Smooth muscle cell (in vitro differentiated cells): ENCODE data around the gene TOM1L2. TPM values are rescaled to one million over a fixed set of nuclear protein-coding genes. Genes with fewer than 3 reads are reported as not detected.

Experiments
- DNase-seq: peaks from one replicate; lab custom pipeline; 2025; ENCODE audit not compliant: unreplicated experiment; lab: John Stamatoyannopoulos, UW
- H2AFZ ChIP-seq: fragments of 200-600 bp; sonication (generic); 2 replicates; pipeline ENCODE4 v1.6.0; 2016; ENCODE audit warnings: antibody characterized with exemption, low read depth, mild to moderate bottlenecking
- H3F3A ChIP-seq: fragments of 200-600 bp; sonication (generic); 2 replicates; pipeline ENCODE4 v1.6.0; 2017; ENCODE audit warnings: antibody characterized with exemption, low read depth
- H3K27ac ChIP-seq: fragments of 200-600 bp; sonication (generic); 2 replicates; pipeline ENCODE4 v1.5.1; 2016; ENCODE audit warnings: low read depth, mild to moderate bottlenecking
- H3K27me3 ChIP-seq: fragments of 200-600 bp; sonication (generic); 2 replicates; pipeline ENCODE4 v1.6.1; 2016; ENCODE audit warnings: low read depth, mild to moderate bottlenecking
- H3K36me3 ChIP-seq: fragments of 200-600 bp; sonication (generic); 2 replicates; pipeline ENCODE4 v1.5.1; 2016; ENCODE audit warnings: low read depth
- H3K4me1 ChIP-seq: fragments of 200-600 bp; sonication (generic); 2 replicates; pipeline ENCODE4 v1.5.1; 2016; ENCODE audit warnings: low read depth
- H3K4me2 ChIP-seq: fragments of 200-600 bp; sonication (generic); 2 replicates; pipeline ENCODE4 v1.6.0; 2016; ENCODE audit warnings: mild to moderate bottlenecking
- H3K4me3 ChIP-seq: fragments of 200-600 bp; sonication (generic); 2 replicates; pipeline ENCODE4 v1.5.1; 2016; ENCODE audit warnings: mild to moderate bottlenecking
- H3K79me2 ChIP-seq: fragments of 200-600 bp; sonication (generic); 2 replicates; pipeline ENCODE4 v1.6.0; 2016; ENCODE audit warnings: low read depth, mild to moderate bottlenecking
- H3K9ac ChIP-seq: fragments of 200-600 bp; sonication (generic); 2 replicates; pipeline ENCODE4 v1.6.0; 2016; ENCODE audit warnings: low read depth
- H3K9me3 ChIP-seq: fragments of 200-600 bp; sonication (generic); replicated peaks from 2 replicates; pipeline ENCODE4 v1.5.1; 2016; ENCODE audit warnings: low read depth
- H4K20me1 ChIP-seq: fragments of 200-600 bp; sonication (generic); 2 replicates; pipeline ENCODE4 v1.6.0; 2016; ENCODE audit warnings: low read depth
- WGBS: methylation state at CpG from one replicate; pipeline ENCODE4 v1.1.7; 2016; ENCODE audit warnings: low lambda C conversion rate; 5-methylcytosine and 5-hydroxymethylcytosine counted together
- polyA plus RNA-seq: library from polyadenylated mRNA; unstranded; fragments of >200 nt; fragmentation: Nextera tagmentation; extraction: Ambion mirVana; gene quantifications from 2 replicates; pipeline ENCODE4 v1.2.1, GENCODE V29; 2016
- total RNA-seq: library from RNA; depleted of rRNA; stranded (reverse); fragments of >200 nt; gene quantifications from 2 replicates; pipeline ENCODE4 v1.2.3, GENCODE V29; 2014
- TF ChIP-seq, protein P1 (sequence below): fragments of 200-600 bp; sonication (generic); IDR thresholded peaks from 2 replicates; pipeline ENCODE4 v1.5.1; 2017; ENCODE audit warnings: borderline replicate concordance, mild to moderate bottlenecking, antibody characterized with exemption; ENCODE audit not compliant: insufficient read depth, poor library complexity, severe bottlenecking

TOM1L2 gene
- total and polyA plus RNA-seq, 2 experiments from 2014 or later = 20.3 to 27.0 TPM

DNA sequence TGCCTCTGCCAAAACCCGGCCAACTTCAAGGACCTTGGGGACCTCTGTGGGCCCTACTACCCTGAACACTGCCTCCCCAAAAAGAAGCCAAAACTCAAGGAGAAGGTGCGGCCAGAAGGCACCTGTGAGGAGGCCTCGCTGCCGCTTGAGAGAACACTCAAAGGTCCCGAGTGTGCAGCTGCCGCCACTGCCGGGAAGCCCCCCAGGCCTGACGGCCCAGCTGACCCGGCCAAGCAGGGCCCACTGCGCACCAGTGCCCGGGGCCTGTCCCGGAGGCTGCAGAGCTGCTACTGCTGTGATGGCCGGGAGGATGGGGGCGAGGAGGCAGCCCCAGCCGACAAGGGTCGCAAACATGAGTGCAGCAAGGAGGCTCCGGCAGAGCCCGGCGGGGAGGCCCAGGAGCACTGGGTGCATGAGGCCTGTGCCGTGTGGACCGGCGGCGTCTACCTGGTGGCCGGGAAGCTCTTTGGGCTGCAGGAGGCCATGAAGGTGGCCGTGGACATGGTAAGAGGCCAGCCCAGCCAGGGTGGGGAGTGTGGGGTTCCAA, 174.1 kb downstream of the TOM1L2 start:
- H3K4me1 ChIP-seq = peaks cover 1% of the 10 kb centered on the region
- DNase-seq = no peak
- no peak overlapping the region for H3K4me2 ChIP-seq
- TF ChIP-seq, protein P1, sequence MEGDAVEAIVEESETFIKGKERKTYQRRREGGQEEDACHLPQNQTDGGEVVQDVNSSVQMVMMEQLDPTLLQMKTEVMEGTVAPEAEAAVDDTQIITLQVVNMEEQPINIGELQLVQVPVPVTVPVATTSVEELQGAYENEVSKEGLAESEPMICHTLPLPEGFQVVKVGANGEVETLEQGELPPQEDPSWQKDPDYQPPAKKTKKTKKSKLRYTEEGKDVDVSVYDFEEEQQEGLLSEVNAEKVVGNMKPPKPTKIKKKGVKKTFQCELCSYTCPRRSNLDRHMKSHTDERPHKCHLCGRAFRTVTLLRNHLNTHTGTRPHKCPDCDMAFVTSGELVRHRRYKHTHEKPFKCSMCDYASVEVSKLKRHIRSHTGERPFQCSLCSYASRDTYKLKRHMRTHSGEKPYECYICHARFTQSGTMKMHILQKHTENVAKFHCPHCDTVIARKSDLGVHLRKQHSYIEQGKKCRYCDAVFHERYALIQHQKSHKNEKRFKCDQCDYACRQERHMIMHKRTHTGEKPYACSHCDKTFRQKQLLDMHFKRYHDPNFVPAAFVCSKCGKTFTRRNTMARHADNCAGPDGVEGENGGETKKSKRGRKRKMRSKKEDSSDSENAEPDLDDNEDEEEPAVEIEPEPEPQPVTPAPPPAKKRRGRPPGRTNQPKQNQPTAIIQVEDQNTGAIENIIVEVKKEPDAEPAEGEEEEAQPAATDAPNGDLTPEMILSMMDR = no peak
- 93% methylated on average over 25 of the region's 25 CpGs for WGBS
- no peaks in the 10 kb centered on the region for H3K36me3 ChIP-seq
- no peak overlapping the region for H3K4me3 ChIP-seq
- H3K9me3 ChIP-seq = no peaks in the 10 kb centered on the region
- no peak overlapping the region for H3K27ac ChIP-seq
- H3K27me3 ChIP-seq = no peaks in the 10 kb centered on the region
- no peak overlapping the region for H3K9ac ChIP-seq
- no peaks in the 10 kb centered on the region for H3F3A ChIP-seq
- no peaks in the 10 kb centered on the region for H3K79me2 ChIP-seq
- peaks cover 98% of the 10 kb centered on the region for H4K20me1 ChIP-seq
- no peak overlapping the region for H2AFZ ChIP-seq

DNA sequence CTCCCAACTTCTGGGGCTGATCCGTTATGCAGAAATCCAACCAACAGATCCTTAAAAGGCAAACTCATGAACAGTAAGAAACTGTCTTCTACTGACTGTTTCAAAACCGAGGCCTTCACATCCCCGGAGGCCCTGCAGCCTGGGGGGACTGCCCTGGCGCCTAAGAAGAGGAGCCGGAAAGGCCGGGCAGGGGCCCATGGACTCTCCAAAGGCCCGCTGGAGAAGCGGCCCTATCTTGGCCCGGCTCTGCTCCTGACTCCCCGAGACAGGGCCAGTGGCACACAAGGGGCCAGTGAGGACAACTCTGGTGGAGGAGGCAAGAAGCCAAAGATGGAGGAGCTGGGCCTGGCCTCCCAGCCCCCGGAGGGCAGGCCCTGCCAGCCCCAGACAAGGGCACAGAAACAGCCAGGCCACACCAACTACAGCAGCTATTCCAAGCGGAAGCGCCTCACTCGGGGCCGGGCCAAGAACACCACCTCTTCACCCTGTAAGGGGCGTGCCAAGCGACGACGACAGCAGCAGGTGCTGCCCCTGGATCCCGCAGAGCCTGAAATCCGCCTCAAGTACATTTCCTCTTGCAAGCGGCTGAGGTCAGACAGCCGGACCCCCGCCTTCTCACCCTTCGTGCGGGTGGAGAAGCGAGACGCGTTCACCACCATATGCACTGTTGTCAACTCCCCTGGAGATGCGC, 174.9 kb downstream of the TOM1L2 start:
- Histone ChIP-seq H2AFZ (no peak overlapping the region), H3K36me3 (no peaks in the 10 kb centered on the region), H3K27me3 (no peaks in the 10 kb centered on the region), H3K9ac (no peak overlapping the region), H3K4me2 (no peak overlapping the region), H3K79me2 (no peaks in the 10 kb centered on the region), H3F3A (no peaks in the 10 kb centered on the region), H3K4me3 (no peak overlapping the region), H3K9me3 (no peaks in the 10 kb centered on the region), H3K4me1 (peaks cover 7% of the 10 kb centered on the region), H4K20me1 (peaks cover 99% of the 10 kb centered on the region), H3K27ac (no peak overlapping the region)
- 99% methylated on average over 30 of the region's 30 CpGs for WGBS
- TF ChIP-seq, protein P1 = no peak
- DNase-seq = no peak

DNA sequence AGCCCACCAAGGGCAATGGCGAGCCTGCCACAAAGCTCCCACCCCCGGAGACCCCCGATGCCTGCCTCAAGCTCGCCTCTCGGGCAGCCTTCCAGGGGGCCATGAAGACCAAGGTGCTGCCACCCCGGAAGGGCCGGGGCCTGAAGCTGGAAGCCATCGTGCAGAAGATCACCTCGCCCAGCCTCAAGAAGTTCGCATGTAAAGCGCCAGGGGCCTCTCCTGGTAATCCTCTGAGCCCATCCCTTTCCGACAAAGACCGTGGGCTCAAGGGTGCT, 175.5 kb downstream of the TOM1L2 start:
- no peaks in the 10 kb centered on the region for H3K27me3 ChIP-seq
- H3K9ac ChIP-seq = no peak overlapping the region
- no peak for DNase-seq
- TF ChIP-seq, protein P1 = no peak
- no peaks in the 10 kb centered on the region for H3K36me3 ChIP-seq
- no peaks in the 10 kb centered on the region for H3K9me3 ChIP-seq
- no peak overlapping the region for H3K4me2 ChIP-seq
- WGBS = 96% methylated on average over 13 of the region's 13 CpGs
- H3K27ac ChIP-seq = no peak overlapping the region
- peaks cover 12% of the 10 kb centered on the region for H3K4me1 ChIP-seq
- no peak overlapping the region for H3K4me3 ChIP-seq
- peaks cover under 1% of the 10 kb centered on the region for H3K79me2 ChIP-seq
- no peak overlapping the region for H2AFZ ChIP-seq
- no peaks in the 10 kb centered on the region for H3F3A ChIP-seq
- H4K20me1 ChIP-seq = peaks cover 99% of the 10 kb centered on the region
